K562 (cell line): ENCODE data around the gene ACOT13. TPM values are rescaled to one million over a fixed set of nuclear protein-coding genes. Genes with fewer than 3 reads are reported as not detected.

Experiments
- AFF1 ChIP-seq, 2 experiments: fragments of 450-650 bp; IDR thresholded peaks; 2 replicates each; pipeline ENCODE4 v1.6.1; 2018; ENCODE audit warnings: mild to moderate bottlenecking in 2 of 2, low read depth in 1 of 2; ENCODE audit not compliant: partially characterized antibody in 2 of 2
- ARID2 ChIP-seq: fragments of 450-650 bp; IDR thresholded peaks from 2 replicates; pipeline ENCODE4 v1.6.1; 2017; ENCODE audit warnings: antibody characterized with exemption, mild to moderate bottlenecking
- ARID3A ChIP-seq: IDR thresholded peaks from 2 replicates; pipeline ENCODE4 v1.6.1; 2012; ENCODE audit warnings: low read depth, low read length, improper control_type of control experiment, borderline replicate concordance
- SMC3 ChIP-seq: conservative IDR thresholded peaks from 2 replicates; pipeline ENCODE4 v1.6.1; 2011; ENCODE audit warnings: low read depth, low read length, improper control_type of control experiment; ENCODE audit not compliant: insufficient read depth
- polyA plus RNA-seq, 8 experiments: library from polyadenylated mRNA; depleted of rRNA in 4 of 8; stranded (reverse) in 5 of 8; unstranded in 3 of 8; fragments of >200 nt; fragmentation: Nextera tagmentation in 2 of 8; fragmentation: Illumina TruSeq in 1 of 8; extraction: Ambion mirVana in 2 of 8; extraction: Trizol in 1 of 8; gene quantifications; 2 replicates each; pipeline versions ENCODE4 v1.2.1 to v1.2.3, GENCODE V29; 2011 to 2014; ENCODE audit warnings: inconsistent platforms in 1 of 8, missing spikeins in 1 of 8
- total RNA-seq, 7 experiments: library from RNA; depleted of rRNA in 6 of 7; stranded (reverse); fragments of >200 nt in 6 of 7; fragmentation: Illumina TruSeq in 2 of 7; extraction: Trizol in 2 of 7; gene quantifications; 2 replicates each; pipeline versions ENCODE4 v1.2.1 to v1.2.3, GENCODE V29; 2011 to 2021; ENCODE audit warnings: low replicate concordance in 1 of 7
- TF ChIP-seq, protein P1 (sequence below), 3 experiments: IDR thresholded peaks in 2 of 3; conservative IDR thresholded peaks in 1 of 3; 2 replicates each; pipeline ENCODE4 v1.5.1; 2011 to 2012; ENCODE audit warnings: low read length in 3 of 3, mild to moderate bottlenecking in 3 of 3, control low read depth in 2 of 3, improper control_type of control experiment in 1 of 3, inconsistent platforms in 1 of 3, low read depth in 1 of 3, mixed read lengths in 1 of 3, moderate library complexity in 1 of 3; ENCODE audit not compliant: insufficient read depth in 2 of 3

The ACOT13 gene
- total and polyA plus RNA-seq, 9 of the 15 experiments (the other 6 are each of a cell fraction or from before 2014, with no cell fraction given), result 14.1 to 129 (median 65.7) TPM

DNA sequence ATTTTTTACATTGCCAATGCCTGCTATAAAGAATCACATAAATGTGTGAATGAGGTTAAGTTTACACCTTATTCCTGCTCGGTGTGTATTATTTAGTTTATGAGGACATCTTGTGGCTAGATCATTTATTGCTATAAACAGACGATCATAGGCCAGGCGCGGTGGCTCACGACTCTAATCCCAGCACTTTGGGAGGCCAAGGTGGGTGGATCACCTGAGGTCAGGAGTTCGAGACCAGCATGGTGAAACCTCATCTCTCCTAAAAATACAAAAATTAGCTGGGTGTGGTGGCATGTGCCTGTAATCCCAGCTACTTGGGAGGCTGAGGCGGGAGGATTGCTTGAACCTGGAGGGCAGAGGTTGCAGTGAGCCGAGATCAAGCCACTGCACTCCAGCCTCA lies 28.8 kb downstream of the ACOT13 start (continued):
- peak in 1 of 2 experiments; percentile 15 for TF ChIP-seq AFF1 (IDR thresholded peaks at IDR 0.05; ENCODE audit: low read depth in 1 of 2, partially characterized antibody in 2 of 2)
- peak; percentile 56; the same call in 1 of the 2 replicates for TF ChIP-seq SMC3
- TF ChIP-seq ARID2, result 0 out of 2 replicates have a peak, but pooled peaks have one; percentile 26
- TF ChIP-seq, protein P1, sequence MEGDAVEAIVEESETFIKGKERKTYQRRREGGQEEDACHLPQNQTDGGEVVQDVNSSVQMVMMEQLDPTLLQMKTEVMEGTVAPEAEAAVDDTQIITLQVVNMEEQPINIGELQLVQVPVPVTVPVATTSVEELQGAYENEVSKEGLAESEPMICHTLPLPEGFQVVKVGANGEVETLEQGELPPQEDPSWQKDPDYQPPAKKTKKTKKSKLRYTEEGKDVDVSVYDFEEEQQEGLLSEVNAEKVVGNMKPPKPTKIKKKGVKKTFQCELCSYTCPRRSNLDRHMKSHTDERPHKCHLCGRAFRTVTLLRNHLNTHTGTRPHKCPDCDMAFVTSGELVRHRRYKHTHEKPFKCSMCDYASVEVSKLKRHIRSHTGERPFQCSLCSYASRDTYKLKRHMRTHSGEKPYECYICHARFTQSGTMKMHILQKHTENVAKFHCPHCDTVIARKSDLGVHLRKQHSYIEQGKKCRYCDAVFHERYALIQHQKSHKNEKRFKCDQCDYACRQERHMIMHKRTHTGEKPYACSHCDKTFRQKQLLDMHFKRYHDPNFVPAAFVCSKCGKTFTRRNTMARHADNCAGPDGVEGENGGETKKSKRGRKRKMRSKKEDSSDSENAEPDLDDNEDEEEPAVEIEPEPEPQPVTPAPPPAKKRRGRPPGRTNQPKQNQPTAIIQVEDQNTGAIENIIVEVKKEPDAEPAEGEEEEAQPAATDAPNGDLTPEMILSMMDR (IDR thresholded peaks at IDR 0.05 in 2 of 3, conservative IDR thresholded peaks at IDR 0.05 in 1 of 3; ENCODE audit: insufficient read depth in 2 of 3, low read depth in 1 of 3, low read length in 3 of 3), result peak; percentile 54 to 74 (median 57)
- 0 out of 2 replicates have a peak, but pooled peaks have one; percentile 62 for TF ChIP-seq ARID3A
